Measurements from ENCODE around the gene SLC29A1.

The SLC29A1 gene

GRCh38 chr6:44245391-44245911 lies 22.1 kb downstream of the SLC29A1 start:
- peak overlapping the region; percentile 91 for H3K27ac ChIP-seq
- TF ChIP-seq CTCF (IDR thresholded peaks at IDR 0.05) = no peak
- no peak for TF ChIP-seq ZFX (IDR thresholded peaks at IDR 0.05; ENCODE audit: borderline replicate concordance)

- H3K27ac ChIP-seq = peak overlapping the region; percentile 91
- TF ChIP-seq CTCF (IDR thresholded peaks at IDR 0.05) (peak; percentile 58; the same call in 1 of the 2 replicates), ZFX (IDR thresholded peaks at IDR 0.05; ENCODE audit: borderline replicate concordance) (no peak)
Measured at GRCh38 chr6:44245912-44246662, 22.7 kb downstream of the SLC29A1 start.

- TF ChIP-seq CTCF (IDR thresholded peaks at IDR 0.05) (no peak), ZFX (IDR thresholded peaks at IDR 0.05; ENCODE audit: borderline replicate concordance) (no peak)
- H3K27ac ChIP-seq = peak within 1 kb of the TSS; percentile 91
Measured at GRCh38 chr6:44246663-44247337, 23.4 kb downstream of the SLC29A1 start, which contains the start of gene HSP90AB1. HSP90AB1 (plus strand) TSS chr6:44247101; CDS start chr6:44248630, 1,529 bp downstream.

GRCh38 chr6:44247338-44248302 lies 24.2 kb downstream of the SLC29A1 start:
- TF ChIP-seq ZFX (IDR thresholded peaks at IDR 0.05; ENCODE audit: borderline replicate concordance) (no peak), CTCF (IDR thresholded peaks at IDR 0.05) (no peak)
- peak overlapping the region; percentile 91 for H3K27ac ChIP-seq

GRCh38 chr6:44248579-44248978 lies 25.2 kb downstream of the SLC29A1 start:
- no peak for TF ChIP-seq ZFX (IDR thresholded peaks at IDR 0.05; ENCODE audit: borderline replicate concordance)
- no peak for TF ChIP-seq CTCF (IDR thresholded peaks at IDR 0.05)
- H3K27ac ChIP-seq = peak overlapping the region; percentile 91

GRCh38 chr6:44249082-44249748 lies 25.8 kb downstream of the SLC29A1 start:
- peak overlapping the region; percentile 91 for H3K27ac ChIP-seq
- TF ChIP-seq ZFX (IDR thresholded peaks at IDR 0.05; ENCODE audit: borderline replicate concordance) = no peak
- TF ChIP-seq CTCF (IDR thresholded peaks at IDR 0.05) = no peak

Data from 22Rv1 (cell line).